ENCODE results near the gene DPP8. TPM values are rescaled to one million over a fixed set of nuclear protein-coding genes. Genes with fewer than 3 reads are reported as not detected.

DPP8 gene
- total RNA-seq, 1 donor from 2014 or later: 32.8 TPM

- no peaks in the 10 kb centered on the region for H3K4me1 ChIP-seq
- ATAC-seq (no peak), DNase-seq (no peak)
- TF ChIP-seq CTCF (IDR thresholded peaks at IDR 0.05): no peak
- no peaks in the 10 kb centered on the region for H3K36me3 ChIP-seq
- H3K27ac ChIP-seq: no peak overlapping the region
- no peaks in the 10 kb centered on the region for H3K9me3 ChIP-seq
- H3K4me3 ChIP-seq: no peak overlapping the region
- H3K27me3 ChIP-seq (ENCODE audit: low read depth): peaks cover 45% of the 10 kb centered on the region
- intact Hi-C loops (cut with DNase I): no loop called here
These were observed 123.9 kb downstream of the DPP8 start for GRCh38 chr15:65393557-65393956.

GRCh38 chr15:65393091-65393490 is 124.4 kb downstream of the DPP8 start:
- no peak for DNase-seq
- Histone ChIP-seq H3K4me1 (no peaks in the 10 kb centered on the region), H3K27me3 (ENCODE audit: low read depth) (peaks cover 40% of the 10 kb centered on the region), H3K36me3 (no peaks in the 10 kb centered on the region), H3K27ac (no peak overlapping the region), H3K4me3 (no peak overlapping the region), H3K9me3 (no peaks in the 10 kb centered on the region)
- no peak for TF ChIP-seq CTCF (IDR thresholded peaks at IDR 0.05)
- intact Hi-C loops (cut with DNase I): no loop called here
- ATAC-seq: no peak

Other genes starting within 250 kb of the DPP8 start
- 8.8 TPM for gene PARP16, start 230.8 kb downstream of the DPP8 start, total RNA-seq
- not detected for gene RNU5A-1, start 221.6 kb downstream of the DPP8 start, total RNA-seq
- 47.6 TPM for gene RNU5B-1, start 213.0 kb downstream of the DPP8 start, total RNA-seq
- not detected for gene IGDCC3, start 139.7 kb downstream of the DPP8 start, total RNA-seq
- gene IGDCC4, start 94.7 kb downstream of the DPP8 start, total RNA-seq: 3.6 TPM
- 47.9 TPM for gene HACD3, start 12.8 kb upstream of the DPP8 start, total RNA-seq
- gene INTS14, start 93.4 kb upstream of the DPP8 start, total RNA-seq: 27.1 TPM
- 11.4 TPM for gene SLC24A1, start 104.2 kb upstream of the DPP8 start, total RNA-seq